Measurements from ENCODE around the gene GMDS. TPM values are rescaled to one million over a fixed set of nuclear protein-coding genes. Genes with fewer than 3 reads are reported as not detected.

The GMDS gene
- total RNA-seq, 1 donor from 2014 or later = 7.2 TPM

GRCh38 chr6:2230659-2231277 is 14.6 kb downstream of the GMDS start:
- DNase-seq = no peak
- no peak for TF ChIP-seq CTCF (IDR thresholded peaks at IDR 0.05; ENCODE audit: borderline replicate concordance)
- intact Hi-C loops (cut with micrococcal nuclease) = no loop called here
- Histone ChIP-seq H3K36me3 (no peaks in the 10 kb centered on the region), H3K4me1 (no peaks in the 10 kb centered on the region), H3K27me3 (ENCODE audit: low read depth) (no peaks in the 10 kb centered on the region), H3K4me3 (no peak overlapping the region), H3K9me3 (replicated peaks) (no peaks in the 10 kb centered on the region), H3K27ac (replicated peaks) (no peak overlapping the region)

GRCh38 chr6:2229742-2230141 is 15.7 kb downstream of the GMDS start:
- Histone ChIP-seq H3K9me3 (replicated peaks) (no peaks in the 10 kb centered on the region), H3K4me1 (no peaks in the 10 kb centered on the region), H3K27me3 (ENCODE audit: low read depth) (no peaks in the 10 kb centered on the region), H3K36me3 (no peaks in the 10 kb centered on the region), H3K4me3 (no peak overlapping the region), H3K27ac (replicated peaks) (no peak overlapping the region)
- TF ChIP-seq CTCF (IDR thresholded peaks at IDR 0.05; ENCODE audit: borderline replicate concordance) = no peak
- DNase-seq = no peak
- intact Hi-C loops (cut with micrococcal nuclease) = no loop called here

GRCh38 chr6:2229039-2229438 is 16.4 kb downstream of the GMDS start:
- intact Hi-C loops (cut with micrococcal nuclease) = no loop called here
- H3K4me1 ChIP-seq = no peaks in the 10 kb centered on the region
- H3K36me3 ChIP-seq = no peaks in the 10 kb centered on the region
- H3K4me3 ChIP-seq = no peak overlapping the region
- H3K27me3 ChIP-seq (ENCODE audit: low read depth) = no peaks in the 10 kb centered on the region
- H3K27ac ChIP-seq (replicated peaks) = no peak overlapping the region
- no peak for TF ChIP-seq CTCF (IDR thresholded peaks at IDR 0.05; ENCODE audit: borderline replicate concordance)
- DNase-seq = no peak
- H3K9me3 ChIP-seq (replicated peaks) = no peaks in the 10 kb centered on the region

- H3K4me3 ChIP-seq = no peak overlapping the region
- intact Hi-C loops (cut with micrococcal nuclease) = no loop called here
- no peak for DNase-seq
- H3K27ac ChIP-seq (replicated peaks) = no peak overlapping the region
- no peaks in the 10 kb centered on the region for H3K9me3 ChIP-seq (replicated peaks)
- H3K4me1 ChIP-seq = no peaks in the 10 kb centered on the region
- H3K27me3 ChIP-seq (ENCODE audit: low read depth) = no peaks in the 10 kb centered on the region
- no peaks in the 10 kb centered on the region for H3K36me3 ChIP-seq
- TF ChIP-seq CTCF (IDR thresholded peaks at IDR 0.05; ENCODE audit: borderline replicate concordance) = no peak
Observed at GRCh38 chr6:2228392-2228791, 17.0 kb downstream of the GMDS start.

- Histone ChIP-seq H3K27ac (replicated peaks) (no peak overlapping the region), H3K4me1 (peaks cover 6% of the 10 kb centered on the region), H3K36me3 (no peaks in the 10 kb centered on the region), H3K27me3 (ENCODE audit: low read depth) (no peaks in the 10 kb centered on the region), H3K9me3 (replicated peaks) (no peaks in the 10 kb centered on the region), H3K4me3 (no peak overlapping the region)
- intact Hi-C loops (cut with micrococcal nuclease) = no loop called here
- no peak for DNase-seq
- TF ChIP-seq CTCF (IDR thresholded peaks at IDR 0.05; ENCODE audit: borderline replicate concordance) = no peak
Observed at GRCh38 chr6:2226775-2227174, 18.6 kb downstream of the GMDS start.

All from left ventricle myocardium inferior (tissue), 1 donor.